Measurements from ENCODE around the gene ZBTB7C. TPM values are rescaled to one million over a fixed set of nuclear protein-coding genes. Genes with fewer than 3 reads are reported as not detected.

The ZBTB7C gene
- total and polyA plus RNA-seq, 2 donors (not counting 1 experiment from before 2014, with no cell fraction given), result not detected

- Histone ChIP-seq H3K36me3 (replicated peaks in 1 of 2; ENCODE audit: control extremely low read depth in 1 of 2, control insufficient read depth in 1 of 2, extremely low read depth in 1 of 2, insufficient read depth in 2 of 2, low read length in 1 of 2) (no peaks in the 10 kb centered on the region), H3K4me3 (ENCODE audit: control extremely low read depth in 1 of 5, extremely low read depth in 1 of 5, insufficient read depth in 1 of 5, low read depth in 2 of 5, low read length in 4 of 5) (no peak overlapping the region), H2AFZ (ENCODE audit: insufficient read depth, low read depth, low read length, poor library complexity, severe bottlenecking) (no peak overlapping the region), H3K79me2 (ENCODE audit: control insufficient read depth, insufficient read depth, low read length) (no peaks in the 10 kb centered on the region), H3K9me3 (ENCODE audit: control extremely low read depth in 1 of 3, control insufficient read depth in 2 of 3, insufficient read depth in 1 of 3, low read length in 2 of 3) (peaks cover 0 to 7% (median 0%) of the 10 kb centered on the region in 3 donors), H3K4me2 (replicated peaks; ENCODE audit: low read depth, low read length, poor library complexity, severe bottlenecking) (no peak overlapping the region), H3K27me3 (replicated peaks in 1 of 4; ENCODE audit: control extremely low read depth in 1 of 4, control insufficient read depth in 3 of 4, insufficient read depth in 4 of 4, low read length in 3 of 4) (no peaks in the 10 kb centered on the region), H3K9ac (ENCODE audit: low read length) (no peak overlapping the region), H4K20me1 (ENCODE audit: control insufficient read depth, insufficient read depth, low read length, poor library complexity, severe bottlenecking) (no peaks in the 10 kb centered on the region), H3K4me1 (ENCODE audit: control insufficient read depth in 2 of 2, insufficient read depth in 2 of 2, low read length in 2 of 2) (no peaks in the 10 kb centered on the region), H3K27ac (ENCODE audit: low read length in 2 of 2) (no peak overlapping the region)
- Mint-ChIP-seq H3K27ac (no peak overlapping the region), H3K4me3 (no peak overlapping the region), H3K4me1 (no peaks in the 10 kb centered on the region), H3K27me3 (peaks cover 19% of the 10 kb centered on the region), H3K9me3 (ENCODE audit: insufficient read depth) (no peaks in the 10 kb centered on the region)
- intact Hi-C loops (cut with micrococcal nuclease), result no loop called here
- CTCF ChIA-PET, result no interaction called here
- ATAC-seq (ENCODE audit: low read depth), result no peak
- TF ChIP-seq CTCF (IDR thresholded peaks at IDR 0.05) (no peak), EZH2 (IDR thresholded peaks at IDR 0.05; ENCODE audit: borderline replicate concordance, insufficient read depth, low read depth, low read length, poor library complexity, severe bottlenecking) (no peak)
- WGBS (ENCODE audit: insufficient coverage), result 90% methylated on average over 7 of the region's 7 CpGs
- no peak for DNase-seq
- POLR2A ChIA-PET, result no interaction called here
Measured at GRCh38 chr18:48230467-48231113, 178.6 kb downstream of the ZBTB7C start.

GRCh38 chr18:48229552-48229981 lies 179.6 kb downstream of the ZBTB7C start:
- H3K9ac ChIP-seq (ENCODE audit: low read length), result no peak overlapping the region
- POLR2A ChIA-PET, result no interaction called here
- no peak overlapping the region for H3K27ac ChIP-seq (ENCODE audit: low read length in 2 of 2)
- TF ChIP-seq EZH2 (IDR thresholded peaks at IDR 0.05; ENCODE audit: borderline replicate concordance, insufficient read depth, low read depth, low read length, poor library complexity, severe bottlenecking) (no peak), CTCF (IDR thresholded peaks at IDR 0.05) (no peak)
- no peak overlapping the region for H3K4me3 ChIP-seq (ENCODE audit: control extremely low read depth in 1 of 5, extremely low read depth in 1 of 5, insufficient read depth in 1 of 5, low read depth in 2 of 5, low read length in 4 of 5)
- WGBS (ENCODE audit: insufficient coverage), result 100% methylated on average over 1 of the region's 8 CpGs
- H4K20me1 ChIP-seq (ENCODE audit: control insufficient read depth, insufficient read depth, low read length, poor library complexity, severe bottlenecking), result no peaks in the 10 kb centered on the region
- Mint-ChIP-seq H3K4me3 (no peak overlapping the region), H3K27me3 (peaks cover 18% of the 10 kb centered on the region), H3K27ac (no peak overlapping the region), H3K4me1 (no peaks in the 10 kb centered on the region), H3K9me3 (ENCODE audit: insufficient read depth) (no peaks in the 10 kb centered on the region)
- no peaks in the 10 kb centered on the region for H3K79me2 ChIP-seq (ENCODE audit: control insufficient read depth, insufficient read depth, low read length)
- no peak overlapping the region for H3K4me2 ChIP-seq (replicated peaks; ENCODE audit: low read depth, low read length, poor library complexity, severe bottlenecking)
- CTCF ChIA-PET, result no interaction called here
- ATAC-seq (ENCODE audit: low read depth), result no peak
- DNase-seq, result no peak
- no peaks in the 10 kb centered on the region for H3K4me1 ChIP-seq (ENCODE audit: control insufficient read depth in 2 of 2, insufficient read depth in 2 of 2, low read length in 2 of 2)
- intact Hi-C loops (cut with micrococcal nuclease), result no loop called here
- no peaks in the 10 kb centered on the region for H3K27me3 ChIP-seq (replicated peaks in 1 of 4; ENCODE audit: control extremely low read depth in 1 of 4, control insufficient read depth in 3 of 4, insufficient read depth in 4 of 4, low read length in 3 of 4)
- H3K36me3 ChIP-seq (replicated peaks in 1 of 2; ENCODE audit: control extremely low read depth in 1 of 2, control insufficient read depth in 1 of 2, extremely low read depth in 1 of 2, insufficient read depth in 2 of 2, low read length in 1 of 2), result no peaks in the 10 kb centered on the region
- H3K9me3 ChIP-seq (ENCODE audit: control extremely low read depth in 1 of 3, control insufficient read depth in 2 of 3, insufficient read depth in 1 of 3, low read length in 2 of 3), result peaks cover 0 to 7% (median 0%) of the 10 kb centered on the region in 3 donors
- H2AFZ ChIP-seq (ENCODE audit: insufficient read depth, low read depth, low read length, poor library complexity, severe bottlenecking), result no peak overlapping the region

Measured in B cell (primary cell).